GM21360 (cell line): Measurements from ENCODE around the gene EFNA1.
"Not testable (repeated sequence)": the region's sequence is repeated elsewhere in the genome, so short reads cannot be mapped to it uniquely, and the experiment has no call there.

Experiments
- ATAC-seq: cut with Tn5 transposase; IDR thresholded peaks from one replicate; pipeline ENCODE4 v1.9.1; 2021; ENCODE audit warnings: mild to moderate bottlenecking, moderate library complexity; ENCODE audit not compliant: unreplicated experiment

Gene EFNA1

GRCh38 chr1:155092131-155092530, 35.5 kb upstream of the EFNA1 start:
- no peak for ATAC-seq

GRCh38 chr1:155092641-155093040, 35.0 kb upstream of the EFNA1 start:
- ATAC-seq = no peak

GRCh38 chr1:155093911-155094621, 33.6 kb upstream of the EFNA1 start:
- no peak for ATAC-seq

- no peak for ATAC-seq
These were observed 33.1 kb upstream of the EFNA1 start for GRCh38 chr1:155094622-155094948.

- ATAC-seq = no peak
These were observed 28.3 kb upstream of the EFNA1 start for GRCh38 chr1:155099331-155099730.

- no peak for ATAC-seq
These were observed 24.4 kb upstream of the EFNA1 start for GRCh38 chr1:155103325-155103724.

- no peak for ATAC-seq
These were observed 22.8 kb upstream of the EFNA1 start for GRCh38 chr1:155104605-155105534.

GRCh38 chr1:155105604-155106011, 22.1 kb upstream of the EFNA1 start:
- ATAC-seq = no peak

GRCh38 chr1:155106862-155107261, 20.8 kb upstream of the EFNA1 start:
- ATAC-seq = no peak

GRCh38 chr1:155107309-155108264, 20.1 kb upstream of the EFNA1 start:
- no peak for ATAC-seq

- ATAC-seq = no peak
These were observed 19.4 kb upstream of the EFNA1 start for GRCh38 chr1:155108296-155108695.

- no peak for ATAC-seq
These were observed 17.3 kb upstream of the EFNA1 start for GRCh38 chr1:155110381-155110780.

- no peak for ATAC-seq
These were observed 16.9 kb upstream of the EFNA1 start for GRCh38 chr1:155110826-155111225.

GRCh38 chr1:155113450-155113980, 14.2 kb upstream of the EFNA1 start:
- ATAC-seq = no peak

- ATAC-seq = no peak
These were observed 11.4 kb upstream of the EFNA1 start for GRCh38 chr1:155116113-155116764.

GRCh38 chr1:155117610-155118009, 10.1 kb upstream of the EFNA1 start:
- no peak for ATAC-seq

- ATAC-seq = not testable (repeated sequence)
These were observed 9.6 kb upstream of the EFNA1 start for GRCh38 chr1:155118090-155118489.

GRCh38 chr1:155120253-155120652, 7.4 kb upstream of the EFNA1 start:
- ATAC-seq = no peak

- no peak for ATAC-seq
These were observed 6.4 kb upstream of the EFNA1 start for GRCh38 chr1:155121249-155121648.

- no peak for ATAC-seq
These were observed 5.4 kb upstream of the EFNA1 start for GRCh38 chr1:155122308-155122707.
